HG02884 (cell line): ENCODE data around the gene PLCB3.

Source experiments
- ATAC-seq: cut with Tn5 transposase; IDR thresholded peaks from one replicate; pipeline ENCODE4 v1.9.1; 2021; ENCODE audit warnings: mild to moderate bottlenecking, moderate library complexity; ENCODE audit not compliant: unreplicated experiment

Gene PLCB3

GRCh38 chr11:64285885-64286800 lies 34.8 kb downstream of the PLCB3 start:
- ATAC-seq, result no peak

GRCh38 chr11:64286801-64287159 lies 35.5 kb downstream of the PLCB3 start:
- ATAC-seq, result no peak

GRCh38 chr11:64287676-64288352 lies 36.5 kb downstream of the PLCB3 start:
- ATAC-seq, result no peak

GRCh38 chr11:64288353-64288750 lies 37.0 kb downstream of the PLCB3 start:
- ATAC-seq, result no peak

- no peak for ATAC-seq
These were observed 37.8 kb downstream of the PLCB3 start for GRCh38 chr11:64289002-64289564.

- ATAC-seq, result no peak
These were observed 39.3 kb downstream of the PLCB3 start for GRCh38 chr11:64290352-64291261.

GRCh38 chr11:64291262-64291751 lies 40.0 kb downstream of the PLCB3 start, which contains the start of gene KCNK4:
KCNK4 (plus strand) TSS chr11:64291302; CDS start chr11:64293019, 1,717 bp downstream.
- ATAC-seq, result no peak

- ATAC-seq, result no peak
These were observed 40.6 kb downstream of the PLCB3 start for GRCh38 chr11:64291752-64292459.

GRCh38 chr11:64292460-64293254 lies 41.3 kb downstream of the PLCB3 start:
- ATAC-seq, result no peak

GRCh38 chr11:64294774-64295173 lies 43.4 kb downstream of the PLCB3 start:
- ATAC-seq, result no peak

- no peak for ATAC-seq
These were observed 44.4 kb downstream of the PLCB3 start for GRCh38 chr11:64295760-64296159.

- no peak for ATAC-seq
These were observed 44.9 kb downstream of the PLCB3 start for GRCh38 chr11:64296236-64296635.

GRCh38 chr11:64296830-64297698 lies 45.7 kb downstream of the PLCB3 start:
- ATAC-seq, result no peak

GRCh38 chr11:64297699-64298358 lies 46.5 kb downstream of the PLCB3 start:
- no peak for ATAC-seq

GRCh38 chr11:64298966-64299846 lies 47.9 kb downstream of the PLCB3 start:
- no peak for ATAC-seq

- ATAC-seq, result no peak
These were observed 48.7 kb downstream of the PLCB3 start, which contains the start of gene CATSPERZ for GRCh38 chr11:64299847-64300648. CATSPERZ (plus strand) TSS chr11:64300358; CDS start chr11:64300411, 53 bp downstream.
